HL-60 (cell line): ENCODE data around the gene TNIP1.

Experiments
- DNase-seq, 2 experiments: peaks; one replicate each; pipeline ENCODE4 v3.0.0-alpha.2; 2010 to 2020; ENCODE audit warnings: low read depth in 1 of 2, low spot score in 1 of 2
- H3K27ac ChIP-seq: fragments of 250-450 bp; sonication (Bioruptor Pico); replicated peaks from 2 replicates; pipeline ENCODE4 v1.5.1; 2020; ENCODE audit warnings: mild to moderate bottlenecking, moderate library complexity
- H3K27me3 ChIP-seq: fragments of 250-450 bp; sonication (Bioruptor Pico); 2 replicates; pipeline ENCODE4 v1.5.1; 2021; ENCODE audit warnings: mild to moderate bottlenecking, moderate library complexity; ENCODE audit not compliant: insufficient read depth, poor library complexity, severe bottlenecking
- H3K4me3 ChIP-seq: replicated peaks from 2 replicates; pipeline ENCODE4 v1.5.1; 2011; ENCODE audit warnings: mild to moderate bottlenecking, control low read depth, low read length; ENCODE audit not compliant: insufficient read depth
- CTCF ChIP-seq: IDR thresholded peaks from one replicate; pipeline ENCODE4 v1.5.1; 2011; ENCODE audit warnings: low read length, control low read depth, inconsistent platforms; ENCODE audit not compliant: insufficient read depth
- GABPA ChIP-seq: IDR thresholded peaks from 2 replicates; pipeline ENCODE4 v1.6.1; 2012; ENCODE audit warnings: low read depth
- POLR2AphosphoS5 ChIP-seq: IDR thresholded peaks from 2 replicates; pipeline ENCODE4 v1.6.1; 2012; ENCODE audit warnings: low read depth
- REST ChIP-seq: IDR thresholded peaks from 2 replicates; pipeline ENCODE4 v1.6.1; 2012; ENCODE audit warnings: low read depth; ENCODE audit not compliant: insufficient replicate concordance
- SPI1 ChIP-seq: IDR thresholded peaks from 2 replicates; pipeline ENCODE4 v1.6.1; 2012; ENCODE audit warnings: low read depth, mild to moderate bottlenecking, borderline replicate concordance

TNIP1 gene

GRCh38 chr5:151030056-151030336, 50.8 kb downstream of the TNIP1 start:
- Histone ChIP-seq H3K27ac (no peak overlapping the region), H3K4me3 (no peak overlapping the region), H3K27me3 (no peaks in the 10 kb centered on the region)
- DNase-seq, result no peak
- no peak for TF ChIP-seq REST
- TF ChIP-seq GABPA, result no peak
- no peak for TF ChIP-seq CTCF
- TF ChIP-seq POLR2AphosphoS5, result no peak
- TF ChIP-seq SPI1, result no peak

- TF ChIP-seq GABPA (no peak), POLR2AphosphoS5 (no peak), SPI1 (no peak), CTCF (no peak)
Observed at GRCh38 chr5:151029179-151030055, 51.4 kb downstream of the TNIP1 start.

GRCh38 chr5:151028717-151029116, 52.1 kb downstream of the TNIP1 start:
- Histone ChIP-seq H3K27ac (no peak overlapping the region), H3K27me3 (no peaks in the 10 kb centered on the region), H3K4me3 (no peak overlapping the region)
- DNase-seq, result no peak
- TF ChIP-seq GABPA (no peak), CTCF (no peak), SPI1 (no peak), REST (no peak), POLR2AphosphoS5 (no peak)

More at GRCh38 chr5:151029179-151030055, 51.4 kb downstream of the TNIP1 start:
- Histone ChIP-seq H3K27ac (no peak overlapping the region), H3K27me3 (no peaks in the 10 kb centered on the region), H3K4me3 (no peak overlapping the region)
- no peak for DNase-seq
